Measurements from ENCODE around the gene UBQLN4. TPM values are rescaled to one million over a fixed set of nuclear protein-coding genes. Genes with fewer than 3 reads are reported as not detected.

UBQLN4 gene
- total RNA-seq, 4 donors from 2014 or later, result 15.1 to 16.5 (median 16.2) TPM

- TF ChIP-seq, protein P1, sequence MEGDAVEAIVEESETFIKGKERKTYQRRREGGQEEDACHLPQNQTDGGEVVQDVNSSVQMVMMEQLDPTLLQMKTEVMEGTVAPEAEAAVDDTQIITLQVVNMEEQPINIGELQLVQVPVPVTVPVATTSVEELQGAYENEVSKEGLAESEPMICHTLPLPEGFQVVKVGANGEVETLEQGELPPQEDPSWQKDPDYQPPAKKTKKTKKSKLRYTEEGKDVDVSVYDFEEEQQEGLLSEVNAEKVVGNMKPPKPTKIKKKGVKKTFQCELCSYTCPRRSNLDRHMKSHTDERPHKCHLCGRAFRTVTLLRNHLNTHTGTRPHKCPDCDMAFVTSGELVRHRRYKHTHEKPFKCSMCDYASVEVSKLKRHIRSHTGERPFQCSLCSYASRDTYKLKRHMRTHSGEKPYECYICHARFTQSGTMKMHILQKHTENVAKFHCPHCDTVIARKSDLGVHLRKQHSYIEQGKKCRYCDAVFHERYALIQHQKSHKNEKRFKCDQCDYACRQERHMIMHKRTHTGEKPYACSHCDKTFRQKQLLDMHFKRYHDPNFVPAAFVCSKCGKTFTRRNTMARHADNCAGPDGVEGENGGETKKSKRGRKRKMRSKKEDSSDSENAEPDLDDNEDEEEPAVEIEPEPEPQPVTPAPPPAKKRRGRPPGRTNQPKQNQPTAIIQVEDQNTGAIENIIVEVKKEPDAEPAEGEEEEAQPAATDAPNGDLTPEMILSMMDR (IDR thresholded peaks at IDR 0.05; ENCODE audit: low read depth), result no peak
These were observed 1.9 kb upstream of the UBQLN4 start for GRCh38 chr1:156055281-156056048.

DNA sequence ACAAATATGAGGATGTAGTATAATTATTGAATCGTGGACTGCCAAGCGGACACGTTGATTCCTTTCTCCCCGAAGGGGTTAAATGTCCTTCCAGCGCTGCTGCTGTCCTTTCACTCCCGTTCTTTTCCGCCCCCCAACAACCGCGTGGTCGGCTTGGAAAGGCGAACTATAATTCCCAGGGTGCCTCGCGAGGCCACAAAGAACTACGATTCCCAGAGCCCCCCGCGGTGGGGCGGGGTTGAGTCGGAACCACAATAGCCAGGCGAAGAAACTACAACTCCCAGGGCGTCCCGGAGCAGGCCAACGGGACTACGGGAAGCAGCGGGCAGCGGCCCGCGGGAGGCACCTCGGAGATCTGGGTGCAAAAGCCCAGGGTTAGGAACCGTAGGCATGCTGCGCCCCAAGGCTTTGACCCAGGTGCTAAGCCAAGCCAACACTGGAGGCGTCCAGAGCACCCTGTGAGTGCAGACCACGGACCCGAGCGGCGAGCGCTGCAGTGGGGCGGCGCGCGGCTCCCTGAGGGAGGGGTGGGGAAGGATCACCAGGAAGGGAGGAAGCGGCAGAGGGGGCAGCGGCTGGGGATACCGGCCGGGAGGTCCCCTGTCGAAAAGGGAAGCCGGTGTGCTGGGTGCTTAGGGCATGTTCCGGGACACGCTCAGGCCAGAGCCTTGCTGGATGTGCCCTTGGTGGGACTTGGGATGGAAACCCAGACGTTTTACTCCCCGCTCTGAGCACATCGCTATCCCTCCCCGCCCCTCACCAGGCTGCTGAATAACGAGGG, 1.1 kb upstream of the UBQLN4 start, which contains the start of gene LAMTOR2:
Gene LAMTOR2 (plus strand): TSS at position 283 of the 781 bp plus-strand sequence. CDS start 108 bp downstream, at position 391.
- TF ChIP-seq, protein P1 (IDR thresholded peaks at IDR 0.05; ENCODE audit: low read depth), result no peak

DNA sequence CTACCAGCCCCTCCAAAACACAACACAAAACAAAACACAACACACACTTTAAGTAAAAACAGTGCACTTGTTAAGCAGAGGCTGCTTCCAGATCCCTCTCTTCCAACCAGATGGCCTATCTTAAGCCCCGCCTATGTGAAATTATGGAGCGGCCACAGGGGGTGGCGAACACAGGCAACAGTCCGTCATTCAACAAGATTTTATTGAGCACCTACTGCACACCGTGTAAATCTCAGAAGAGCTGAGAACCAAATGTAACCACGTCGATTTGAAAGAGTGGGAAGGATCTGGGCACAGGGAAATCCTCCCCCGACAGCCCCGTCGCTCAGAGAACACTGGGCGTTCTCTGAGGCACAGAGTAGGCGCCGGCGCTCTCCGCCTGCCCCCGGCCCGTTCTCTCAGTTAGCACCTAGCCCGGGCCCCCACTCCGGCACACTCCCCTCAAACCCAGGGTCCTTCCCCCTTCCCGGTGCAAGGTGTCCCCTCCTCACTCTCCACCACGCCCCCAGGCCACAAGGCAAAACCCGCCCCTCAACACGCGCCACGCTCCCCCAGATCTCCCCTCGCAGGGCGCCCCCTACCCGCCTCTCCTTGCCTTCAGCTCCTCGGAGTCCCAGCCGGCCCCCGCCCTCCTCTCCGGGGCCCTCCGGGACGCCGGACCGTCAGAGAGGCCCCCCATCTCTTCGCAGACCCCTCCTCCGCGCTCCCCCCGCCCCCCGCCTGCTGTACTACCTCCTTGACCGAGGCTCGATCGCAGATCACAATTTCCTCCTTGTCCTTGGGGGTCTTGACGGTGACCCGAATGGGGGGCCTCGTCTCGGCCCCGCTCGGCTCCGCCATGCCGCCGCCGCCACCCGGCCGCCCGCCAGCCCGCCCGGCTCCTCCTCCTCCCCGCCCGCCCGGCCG, 483 bp downstream of the UBQLN4 start:
- TF ChIP-seq, protein P1 (IDR thresholded peaks at IDR 0.05; ENCODE audit: low read depth), result no peak

DNA sequence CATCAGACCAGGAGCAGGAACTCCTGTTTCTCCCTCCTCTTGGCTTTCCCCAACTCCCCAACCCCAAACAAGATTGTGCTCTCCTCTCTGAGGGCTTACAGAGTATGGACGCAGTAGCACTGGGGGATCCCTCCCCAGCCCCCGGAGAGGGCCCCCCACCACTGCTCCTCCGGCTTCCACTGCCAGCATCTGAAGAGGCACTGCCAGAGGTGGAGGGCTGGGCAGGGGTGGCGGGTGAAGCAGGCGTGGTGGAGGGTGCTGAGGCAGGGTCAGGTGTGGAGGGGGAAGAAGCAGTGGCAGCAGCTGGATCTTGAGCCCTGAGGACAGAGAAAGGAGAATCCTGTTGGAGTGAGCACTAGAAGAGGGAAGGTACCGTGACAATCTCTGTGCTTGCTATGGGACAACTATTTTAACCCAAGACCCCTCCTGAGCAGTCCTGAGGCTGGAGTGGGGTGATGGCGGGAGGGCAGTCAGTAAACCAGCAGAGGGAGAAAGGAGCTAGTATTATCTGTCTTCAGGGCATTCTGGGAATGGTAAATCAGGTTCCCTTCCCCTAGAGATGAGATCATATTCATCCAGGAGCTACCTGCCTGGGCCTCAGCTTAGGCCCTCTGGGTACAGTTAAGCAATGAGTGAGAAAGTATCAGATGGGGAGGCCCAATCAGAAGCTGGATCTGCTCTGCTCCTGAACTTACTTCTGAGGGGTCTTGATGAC, 2.4 kb downstream of the UBQLN4 start:
- TF ChIP-seq, protein P1 (IDR thresholded peaks at IDR 0.05; ENCODE audit: low read depth), result no peak

GRCh38 chr1:156050376-156050775, 3.2 kb downstream of the UBQLN4 start:
- TF ChIP-seq, protein P1 (IDR thresholded peaks at IDR 0.05; ENCODE audit: low read depth), result no peak

DNA sequence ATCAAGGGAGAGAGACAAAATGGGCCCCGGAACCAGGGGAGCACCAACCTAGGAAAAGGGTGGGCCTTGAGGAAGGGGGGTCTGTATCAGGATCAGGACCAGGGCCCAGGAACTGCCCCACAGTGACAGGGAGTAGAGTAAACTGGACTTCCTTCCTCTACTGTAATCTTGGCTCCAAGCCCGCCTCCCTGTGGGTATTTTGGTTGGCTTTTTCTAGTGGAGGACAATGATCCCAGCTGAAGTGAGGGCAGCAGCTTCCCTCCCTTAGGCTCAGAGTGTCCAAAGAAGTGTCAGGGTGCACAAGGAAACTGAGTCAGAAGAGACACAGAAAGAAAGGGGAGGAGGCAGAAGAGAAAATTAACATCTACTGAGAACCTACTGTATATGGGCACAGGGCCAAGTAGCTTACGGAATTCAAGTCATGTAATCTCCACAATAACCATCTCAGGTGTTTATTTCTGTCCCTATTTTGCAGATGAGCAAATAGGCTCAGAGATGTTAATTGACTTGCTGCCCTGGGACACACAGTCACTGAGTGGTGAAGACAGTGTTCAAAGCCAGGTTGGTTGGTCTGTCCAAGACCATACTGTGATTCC, 4.8 kb downstream of the UBQLN4 start:
- TF ChIP-seq, protein P1 (IDR thresholded peaks at IDR 0.05; ENCODE audit: low read depth), result no peak

All from subcutaneous adipose tissue (tissue), 4 donors.